ENCODE results near the gene OST4. TPM values are rescaled to one million over a fixed set of nuclear protein-coding genes. Genes with fewer than 3 reads are reported as not detected.

The OST4 gene
- total RNA-seq, 1 donor from 2014 or later: 215 TPM

DNA sequence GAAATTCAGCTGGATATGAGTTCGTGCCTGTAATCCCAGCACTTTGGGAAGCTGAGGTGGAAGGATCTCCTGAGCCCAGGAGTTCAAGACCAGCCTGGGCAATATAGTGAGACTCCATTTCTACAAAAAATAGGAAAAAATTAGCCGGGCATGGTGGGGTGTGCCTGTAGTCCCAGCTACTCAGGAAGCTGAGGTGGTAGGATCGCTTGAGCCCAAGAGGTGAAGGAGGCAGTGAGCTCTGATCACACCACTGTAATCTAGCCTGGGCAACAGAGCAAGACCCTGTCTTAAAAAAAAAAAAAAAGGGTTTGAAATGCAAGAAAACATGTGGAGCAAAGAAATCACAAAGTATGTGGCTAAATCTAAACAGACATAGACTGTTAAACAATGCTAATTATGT, 37.6 kb upstream of the OST4 start:
- no peaks in the 10 kb centered on the region for H3K4me1 Mint-ChIP-seq (ENCODE audit: low read depth, unreplicated experiment)

DNA sequence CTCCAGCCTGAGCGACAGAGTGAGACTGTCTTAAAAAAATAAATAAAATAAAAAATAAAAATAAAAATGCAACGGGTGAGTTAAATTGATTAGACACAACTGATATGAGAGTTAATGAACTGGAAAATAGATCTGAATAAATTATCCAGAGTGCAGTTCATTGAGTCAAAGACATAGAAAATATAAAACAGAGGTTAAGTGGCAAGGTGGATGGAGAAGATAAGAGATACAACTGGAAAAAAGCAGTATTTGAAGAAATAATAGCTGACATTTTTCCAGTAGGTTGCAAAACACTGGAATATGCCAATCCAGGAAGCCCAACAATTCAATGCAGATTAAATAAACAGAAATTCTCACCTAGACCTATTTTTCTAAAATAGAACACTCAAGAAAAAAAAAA, 36.8 kb upstream of the OST4 start:
- H3K4me3 Mint-ChIP-seq (ENCODE audit: unreplicated experiment): no peak overlapping the region
- peaks cover 2% of the 10 kb centered on the region for H3K9me3 Mint-ChIP-seq (ENCODE audit: unreplicated experiment)
- H3K27me3 Mint-ChIP-seq (ENCODE audit: unreplicated experiment): no peaks in the 10 kb centered on the region
- no peak overlapping the region for H3K27ac Mint-ChIP-seq (ENCODE audit: unreplicated experiment)
- no peaks in the 10 kb centered on the region for H3K4me1 Mint-ChIP-seq (ENCODE audit: low read depth, unreplicated experiment)
- DNase-seq: no peak
- TF ChIP-seq, protein P1, sequence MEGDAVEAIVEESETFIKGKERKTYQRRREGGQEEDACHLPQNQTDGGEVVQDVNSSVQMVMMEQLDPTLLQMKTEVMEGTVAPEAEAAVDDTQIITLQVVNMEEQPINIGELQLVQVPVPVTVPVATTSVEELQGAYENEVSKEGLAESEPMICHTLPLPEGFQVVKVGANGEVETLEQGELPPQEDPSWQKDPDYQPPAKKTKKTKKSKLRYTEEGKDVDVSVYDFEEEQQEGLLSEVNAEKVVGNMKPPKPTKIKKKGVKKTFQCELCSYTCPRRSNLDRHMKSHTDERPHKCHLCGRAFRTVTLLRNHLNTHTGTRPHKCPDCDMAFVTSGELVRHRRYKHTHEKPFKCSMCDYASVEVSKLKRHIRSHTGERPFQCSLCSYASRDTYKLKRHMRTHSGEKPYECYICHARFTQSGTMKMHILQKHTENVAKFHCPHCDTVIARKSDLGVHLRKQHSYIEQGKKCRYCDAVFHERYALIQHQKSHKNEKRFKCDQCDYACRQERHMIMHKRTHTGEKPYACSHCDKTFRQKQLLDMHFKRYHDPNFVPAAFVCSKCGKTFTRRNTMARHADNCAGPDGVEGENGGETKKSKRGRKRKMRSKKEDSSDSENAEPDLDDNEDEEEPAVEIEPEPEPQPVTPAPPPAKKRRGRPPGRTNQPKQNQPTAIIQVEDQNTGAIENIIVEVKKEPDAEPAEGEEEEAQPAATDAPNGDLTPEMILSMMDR (IDR thresholded peaks at IDR 0.05; ENCODE audit: partially characterized antibody, unreplicated experiment): no peak
- H3K36me3 Mint-ChIP-seq (ENCODE audit: unreplicated experiment): no peaks in the 10 kb centered on the region

More for the DNA sequence above, 37.6 kb upstream of the OST4 start:
- peaks cover 2% of the 10 kb centered on the region for H3K9me3 Mint-ChIP-seq (ENCODE audit: unreplicated experiment)
- H3K36me3 Mint-ChIP-seq (ENCODE audit: unreplicated experiment): no peaks in the 10 kb centered on the region
- no peak for DNase-seq
- TF ChIP-seq, protein P1 (IDR thresholded peaks at IDR 0.05; ENCODE audit: partially characterized antibody, unreplicated experiment): no peak
- no peak overlapping the region for H3K27ac Mint-ChIP-seq (ENCODE audit: unreplicated experiment)
- no peak overlapping the region for H3K4me3 Mint-ChIP-seq (ENCODE audit: unreplicated experiment)
- H3K27me3 Mint-ChIP-seq (ENCODE audit: unreplicated experiment): no peaks in the 10 kb centered on the region

DNA sequence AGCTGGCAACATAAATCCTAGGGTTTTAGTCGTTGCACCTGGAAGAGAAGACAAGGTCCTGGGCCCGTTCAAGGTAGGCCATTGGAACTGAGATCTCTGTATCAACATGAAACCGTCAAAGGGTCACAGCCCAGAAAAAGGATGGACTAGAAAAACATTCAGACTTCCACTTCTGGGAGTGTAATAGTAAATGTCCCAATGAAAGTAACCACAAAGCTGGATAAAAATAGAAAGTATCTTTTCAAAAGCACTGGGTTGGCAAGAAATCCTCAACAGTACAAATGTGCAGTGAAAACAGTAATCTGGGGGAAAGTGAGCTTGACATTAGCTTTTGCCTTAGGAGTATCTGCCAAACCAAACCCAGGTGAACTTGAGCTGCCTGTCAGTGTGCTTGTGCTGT, 34.5 kb upstream of the OST4 start:
- no peak for DNase-seq
- H3K36me3 Mint-ChIP-seq (ENCODE audit: unreplicated experiment): no peaks in the 10 kb centered on the region
- no peaks in the 10 kb centered on the region for H3K4me1 Mint-ChIP-seq (ENCODE audit: low read depth, unreplicated experiment)
- TF ChIP-seq, protein P1 (IDR thresholded peaks at IDR 0.05; ENCODE audit: partially characterized antibody, unreplicated experiment): no peak
- peaks cover 2% of the 10 kb centered on the region for H3K9me3 Mint-ChIP-seq (ENCODE audit: unreplicated experiment)
- H3K27ac Mint-ChIP-seq (ENCODE audit: unreplicated experiment): no peak overlapping the region
- H3K27me3 Mint-ChIP-seq (ENCODE audit: unreplicated experiment): no peaks in the 10 kb centered on the region
- H3K4me3 Mint-ChIP-seq (ENCODE audit: unreplicated experiment): no peak overlapping the region

DNA sequence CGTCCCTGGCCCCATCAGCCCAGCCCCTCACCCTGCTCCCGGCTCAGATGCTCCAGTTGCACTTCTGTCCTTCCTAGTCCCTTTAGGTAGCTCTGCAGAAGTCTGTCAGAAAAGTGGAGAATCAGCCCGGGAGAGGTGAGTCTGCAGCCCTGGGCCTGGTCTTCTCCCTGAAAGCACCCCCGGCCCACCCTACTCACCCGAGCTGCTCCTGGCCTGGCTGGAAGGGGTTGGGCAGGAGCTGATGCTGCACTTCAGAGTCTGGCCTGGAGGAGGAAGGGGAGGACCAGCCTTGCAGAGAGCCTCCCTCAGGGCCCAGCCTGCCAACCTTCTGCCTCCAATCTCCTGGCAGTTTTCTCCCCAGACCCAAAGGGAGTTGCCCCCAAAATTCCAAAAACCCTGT, 30.9 kb upstream of the OST4 start:
- Mint-ChIP-seq H3K36me3 (ENCODE audit: unreplicated experiment) (no peaks in the 10 kb centered on the region), H3K27me3 (ENCODE audit: unreplicated experiment) (peaks cover 4% of the 10 kb centered on the region)

DNA sequence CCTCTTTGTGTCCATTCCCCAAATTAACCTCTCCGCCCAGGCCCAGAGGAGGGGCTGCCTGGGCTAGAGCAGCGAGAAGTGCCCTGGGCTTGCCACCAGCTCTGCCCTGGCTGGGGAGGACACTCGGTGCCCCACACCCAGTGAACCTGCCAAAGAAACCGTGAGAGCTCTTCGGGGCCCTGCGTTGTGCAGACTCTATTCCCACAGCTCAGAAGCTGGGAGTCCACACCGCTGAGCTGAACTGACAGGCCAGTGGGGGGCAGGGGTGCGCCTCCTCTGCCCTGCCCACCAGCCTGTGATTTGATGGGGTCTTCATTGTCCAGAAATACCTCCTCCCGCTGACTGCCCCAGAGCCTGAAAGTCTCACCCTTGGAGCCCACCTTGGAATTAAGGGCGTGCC, 28.6 kb upstream of the OST4 start:
- H3K36me3 Mint-ChIP-seq (ENCODE audit: unreplicated experiment): no peaks in the 10 kb centered on the region
- peaks cover 4% of the 10 kb centered on the region for H3K27me3 Mint-ChIP-seq (ENCODE audit: unreplicated experiment)

More for the DNA sequence above, 30.9 kb upstream of the OST4 start:
- H3K4me1 Mint-ChIP-seq (ENCODE audit: low read depth, unreplicated experiment): peaks cover 3% of the 10 kb centered on the region
- no peak overlapping the region for H3K27ac Mint-ChIP-seq (ENCODE audit: unreplicated experiment)
- TF ChIP-seq, protein P1 (IDR thresholded peaks at IDR 0.05; ENCODE audit: partially characterized antibody, unreplicated experiment): no peak
- no peak for DNase-seq
- no peak overlapping the region for H3K4me3 Mint-ChIP-seq (ENCODE audit: unreplicated experiment)
- peaks cover 5% of the 10 kb centered on the region for H3K9me3 Mint-ChIP-seq (ENCODE audit: unreplicated experiment)

More for the DNA sequence above, 28.6 kb upstream of the OST4 start:
- no peak overlapping the region for H3K27ac Mint-ChIP-seq (ENCODE audit: unreplicated experiment)
- no peak overlapping the region for H3K4me3 Mint-ChIP-seq (ENCODE audit: unreplicated experiment)
- TF ChIP-seq, protein P1 (IDR thresholded peaks at IDR 0.05; ENCODE audit: partially characterized antibody, unreplicated experiment): no peak
- H3K9me3 Mint-ChIP-seq (ENCODE audit: unreplicated experiment): peaks cover 5% of the 10 kb centered on the region
- peaks cover 3% of the 10 kb centered on the region for H3K4me1 Mint-ChIP-seq (ENCODE audit: low read depth, unreplicated experiment)
- no peak for DNase-seq
